Measurements from ENCODE around the gene BCL11B. TPM values are rescaled to one million over a fixed set of nuclear protein-coding genes. Genes with fewer than 3 reads are reported as not detected.

The BCL11B gene
- total RNA-seq, 1 donor from 2014 or later: 2.6 TPM

GRCh38 chr14:99241325-99242010, 30.5 kb downstream of the BCL11B start:
- no peaks in the 10 kb centered on the region for H3K36me3 Mint-ChIP-seq (ENCODE audit: unreplicated experiment)
- H3K27me3 Mint-ChIP-seq (ENCODE audit: unreplicated experiment): peaks cover 7% of the 10 kb centered on the region
- no peak for TF ChIP-seq CTCF (IDR thresholded peaks at IDR 0.05; ENCODE audit: partially characterized antibody, unreplicated experiment)
- peaks cover 3% of the 10 kb centered on the region for H3K9me3 Mint-ChIP-seq (ENCODE audit: unreplicated experiment)
- no peak overlapping the region for H3K27ac Mint-ChIP-seq (ENCODE audit: unreplicated experiment)
- DNase-seq: no peak
- H3K4me3 Mint-ChIP-seq (ENCODE audit: unreplicated experiment): peak overlapping the region; percentile 23
- peaks cover 15% of the 10 kb centered on the region for H3K4me1 Mint-ChIP-seq (ENCODE audit: low read depth, unreplicated experiment)

- H3K27me3 Mint-ChIP-seq (ENCODE audit: unreplicated experiment): peaks cover 7% of the 10 kb centered on the region
- no peak overlapping the region for H3K27ac Mint-ChIP-seq (ENCODE audit: unreplicated experiment)
- peaks cover 22% of the 10 kb centered on the region for H3K4me1 Mint-ChIP-seq (ENCODE audit: low read depth, unreplicated experiment)
- no peaks in the 10 kb centered on the region for H3K36me3 Mint-ChIP-seq (ENCODE audit: unreplicated experiment)
- no peak overlapping the region for H3K4me3 Mint-ChIP-seq (ENCODE audit: unreplicated experiment)
- TF ChIP-seq CTCF (IDR thresholded peaks at IDR 0.05; ENCODE audit: partially characterized antibody, unreplicated experiment): no peak
- no peak for DNase-seq
- peaks cover 3% of the 10 kb centered on the region for H3K9me3 Mint-ChIP-seq (ENCODE audit: unreplicated experiment)
Observed at GRCh38 chr14:99240627-99241324, 31.2 kb downstream of the BCL11B start.

GRCh38 chr14:99239661-99240092, 32.3 kb downstream of the BCL11B start:
- H3K9me3 Mint-ChIP-seq (ENCODE audit: unreplicated experiment): no peaks in the 10 kb centered on the region
- peaks cover 24% of the 10 kb centered on the region for H3K4me1 Mint-ChIP-seq (ENCODE audit: low read depth, unreplicated experiment)
- peaks cover 3% of the 10 kb centered on the region for H3K27me3 Mint-ChIP-seq (ENCODE audit: unreplicated experiment)
- no peak overlapping the region for H3K27ac Mint-ChIP-seq (ENCODE audit: unreplicated experiment)
- H3K36me3 Mint-ChIP-seq (ENCODE audit: unreplicated experiment): no peaks in the 10 kb centered on the region
- DNase-seq: no peak
- TF ChIP-seq CTCF (IDR thresholded peaks at IDR 0.05; ENCODE audit: partially characterized antibody, unreplicated experiment): no peak
- H3K4me3 Mint-ChIP-seq (ENCODE audit: unreplicated experiment): no peak overlapping the region

- peaks cover 3% of the 10 kb centered on the region for H3K9me3 Mint-ChIP-seq (ENCODE audit: unreplicated experiment)
- peaks cover 22% of the 10 kb centered on the region for H3K4me1 Mint-ChIP-seq (ENCODE audit: low read depth, unreplicated experiment)
- DNase-seq: no peak
- no peaks in the 10 kb centered on the region for H3K27me3 Mint-ChIP-seq (ENCODE audit: unreplicated experiment)
- H3K4me3 Mint-ChIP-seq (ENCODE audit: unreplicated experiment): no peak overlapping the region
- TF ChIP-seq CTCF (IDR thresholded peaks at IDR 0.05; ENCODE audit: partially characterized antibody, unreplicated experiment): no peak
- H3K27ac Mint-ChIP-seq (ENCODE audit: unreplicated experiment): no peak overlapping the region
- no peaks in the 10 kb centered on the region for H3K36me3 Mint-ChIP-seq (ENCODE audit: unreplicated experiment)
Observed at GRCh38 chr14:99238216-99238615, 33.8 kb downstream of the BCL11B start.

GRCh38 chr14:99237288-99237687, 34.7 kb downstream of the BCL11B start:
- no peak for DNase-seq
- Mint-ChIP-seq H3K9me3 (ENCODE audit: unreplicated experiment) (peaks cover 3% of the 10 kb centered on the region), H3K27ac (ENCODE audit: unreplicated experiment) (no peak overlapping the region), H3K4me3 (ENCODE audit: unreplicated experiment) (no peak overlapping the region), H3K4me1 (ENCODE audit: low read depth, unreplicated experiment) (peaks cover 22% of the 10 kb centered on the region), H3K27me3 (ENCODE audit: unreplicated experiment) (no peaks in the 10 kb centered on the region), H3K36me3 (ENCODE audit: unreplicated experiment) (no peaks in the 10 kb centered on the region)
- no peak for TF ChIP-seq CTCF (IDR thresholded peaks at IDR 0.05; ENCODE audit: partially characterized antibody, unreplicated experiment)

All from glutamatergic neuron (in vitro differentiated cells).